ENCODE measurements around the gene SIX3.

Gene SIX3

DNA sequence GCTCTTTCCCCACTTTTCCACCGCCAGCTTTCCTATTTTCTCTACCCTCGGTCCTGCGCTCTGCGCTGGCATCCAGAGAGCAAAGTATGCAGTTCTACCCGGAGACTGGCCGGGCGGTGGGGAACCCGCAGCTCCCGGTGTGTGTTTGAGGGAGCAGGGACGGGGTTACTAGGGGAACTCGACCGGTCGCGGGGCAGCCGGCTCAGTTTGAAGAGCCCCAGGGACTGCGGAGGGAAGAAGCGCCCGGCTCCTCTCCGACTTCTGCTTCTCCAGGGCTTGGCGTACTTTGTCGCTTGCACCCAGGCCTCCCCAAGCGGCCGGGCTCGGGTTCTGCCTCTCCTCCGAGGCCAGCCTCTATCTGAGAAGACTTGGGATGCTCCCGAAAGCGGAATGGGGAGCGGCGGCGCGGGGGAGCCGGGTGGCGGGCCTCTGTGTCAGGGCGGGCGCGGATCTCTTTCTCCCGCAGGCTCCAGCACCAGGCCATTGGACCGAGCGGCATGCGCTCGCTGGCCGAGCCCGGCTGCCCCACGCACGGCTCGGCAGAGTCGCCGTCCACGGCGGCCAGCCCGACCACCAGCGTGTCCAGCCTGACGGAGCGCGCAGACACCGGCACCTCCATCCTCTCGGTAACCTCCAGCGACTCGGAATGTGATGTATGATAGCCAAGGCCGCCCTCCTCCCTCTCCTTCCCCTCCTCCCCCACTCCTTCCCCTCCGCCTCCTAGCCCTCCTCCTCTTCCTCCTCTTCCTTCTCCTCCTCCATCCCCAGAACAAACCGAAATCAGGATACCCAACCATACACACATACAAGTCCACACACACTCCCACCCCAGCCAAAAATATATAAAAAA, 2.8 kb downstream of the SIX3 start:
- peak in 2 of 4 experiments; percentile 13 to 49 for DNase-seq

DNA sequence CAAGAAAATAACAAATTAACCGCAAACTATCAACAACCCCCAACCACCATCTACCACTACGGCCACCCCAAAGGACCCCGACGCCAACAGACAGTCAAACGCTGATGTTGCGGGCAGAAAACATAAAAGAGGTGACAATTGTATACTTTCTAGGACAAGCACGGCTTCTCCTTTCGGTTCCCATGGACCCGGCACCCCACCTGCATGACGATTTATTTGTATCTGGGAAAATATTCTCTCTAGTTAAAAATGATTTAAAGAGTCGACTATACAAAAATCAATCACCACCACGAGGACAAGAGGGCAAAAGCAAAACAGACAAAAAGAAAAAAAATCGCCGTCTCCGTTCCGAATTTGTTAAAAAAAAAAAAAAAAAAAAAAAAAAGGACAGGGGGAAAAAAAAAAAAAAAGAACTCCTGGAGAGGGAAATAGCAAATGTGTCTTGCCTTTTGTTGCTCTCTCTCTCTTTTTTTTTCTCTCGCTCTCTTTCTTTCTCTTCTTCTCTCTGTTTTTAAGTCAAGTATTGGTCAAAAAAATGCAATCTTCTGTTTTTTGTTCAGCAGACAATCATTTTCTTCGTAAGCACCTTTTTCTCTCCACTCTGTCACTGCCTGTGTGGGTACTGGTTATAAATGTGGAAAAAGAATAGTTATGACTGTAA, 3.6 kb downstream of the SIX3 start:
- DNase-seq, result no peak

DNA sequence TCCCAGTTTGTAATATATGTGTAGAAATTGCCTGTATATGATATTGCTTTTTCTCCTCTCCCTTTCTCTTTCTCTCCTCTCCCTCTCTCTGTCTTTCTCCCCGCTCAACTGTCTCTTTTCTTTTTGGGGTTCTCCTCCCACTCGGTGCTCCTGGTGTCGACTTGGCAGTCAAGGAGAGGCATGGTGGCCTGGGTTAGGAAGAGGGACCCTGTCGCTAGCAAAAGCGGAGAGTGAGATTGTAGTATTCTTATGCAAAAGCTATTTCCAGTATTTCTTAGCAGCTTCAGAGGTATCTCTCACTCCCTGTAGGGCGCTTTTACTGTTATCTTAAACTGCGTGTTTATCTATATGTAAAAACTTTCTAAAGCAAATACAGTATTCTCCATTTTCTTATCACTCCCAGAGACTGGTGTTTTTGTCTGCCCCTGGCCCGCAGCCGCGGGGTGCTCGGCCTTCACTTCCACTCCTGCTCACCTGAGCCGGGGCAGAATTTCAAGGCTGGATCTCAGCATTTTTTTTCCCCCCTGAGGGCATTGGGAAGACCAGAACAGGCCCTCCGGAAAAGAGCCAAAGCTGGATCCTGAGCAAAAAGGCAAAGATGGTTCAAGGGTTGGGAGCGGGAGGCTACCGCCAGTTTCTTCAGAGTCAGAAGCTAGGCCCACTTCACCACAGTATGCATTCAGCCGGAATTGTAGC, 4.3 kb downstream of the SIX3 start:
- no peak for DNase-seq

DNA sequence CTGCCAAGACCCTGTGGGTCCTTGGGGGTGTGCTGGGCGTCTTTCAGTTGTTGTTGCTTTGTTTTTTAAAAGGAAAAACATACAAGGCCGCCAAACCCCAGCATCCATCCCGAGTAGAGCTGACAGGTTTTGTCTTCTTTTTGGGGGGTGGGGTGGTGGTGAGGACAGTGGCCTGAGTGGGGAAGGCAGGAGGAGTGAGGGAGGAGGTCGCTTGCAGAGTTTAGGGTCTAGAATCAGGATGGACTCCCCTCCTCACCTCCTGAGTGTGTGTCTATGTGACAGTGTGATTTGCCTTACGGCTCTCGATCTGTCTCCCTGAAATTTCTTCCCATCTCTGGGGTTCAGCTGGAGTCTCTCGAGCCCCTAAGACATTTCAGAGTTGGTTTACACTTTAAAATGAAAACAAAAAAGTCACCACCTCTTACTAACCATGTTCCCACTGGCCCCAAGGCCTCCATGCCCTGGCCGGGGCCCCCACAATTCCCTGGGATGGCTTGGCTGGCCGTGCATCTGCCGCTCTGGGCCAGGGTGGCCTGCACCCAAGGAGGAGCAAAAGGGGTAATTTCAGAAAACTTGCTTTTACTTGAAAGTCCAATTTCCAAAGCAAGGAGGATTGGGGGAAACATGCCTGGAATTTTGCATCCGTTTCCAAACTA, 5.0 kb downstream of the SIX3 start:
- no peak for DNase-seq

DNA sequence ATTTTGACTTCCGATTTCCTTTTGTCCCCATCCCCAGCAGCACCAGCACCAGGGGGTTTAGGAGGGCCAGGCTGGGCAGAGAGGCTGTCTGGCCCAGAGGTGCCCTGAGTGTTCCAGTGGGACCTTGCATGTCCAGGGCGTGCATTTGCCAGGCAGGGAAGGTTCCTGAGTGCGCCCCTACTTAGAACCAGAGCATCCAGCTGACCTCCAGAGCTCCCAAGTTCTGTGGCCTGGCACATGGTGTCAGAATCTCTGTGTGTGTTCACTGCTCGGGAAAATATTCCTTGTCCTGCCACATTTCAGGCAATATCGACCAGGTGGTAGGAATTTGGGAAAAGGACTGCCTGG, 5.5 kb downstream of the SIX3 start:
- DNase-seq, result no peak

DNA sequence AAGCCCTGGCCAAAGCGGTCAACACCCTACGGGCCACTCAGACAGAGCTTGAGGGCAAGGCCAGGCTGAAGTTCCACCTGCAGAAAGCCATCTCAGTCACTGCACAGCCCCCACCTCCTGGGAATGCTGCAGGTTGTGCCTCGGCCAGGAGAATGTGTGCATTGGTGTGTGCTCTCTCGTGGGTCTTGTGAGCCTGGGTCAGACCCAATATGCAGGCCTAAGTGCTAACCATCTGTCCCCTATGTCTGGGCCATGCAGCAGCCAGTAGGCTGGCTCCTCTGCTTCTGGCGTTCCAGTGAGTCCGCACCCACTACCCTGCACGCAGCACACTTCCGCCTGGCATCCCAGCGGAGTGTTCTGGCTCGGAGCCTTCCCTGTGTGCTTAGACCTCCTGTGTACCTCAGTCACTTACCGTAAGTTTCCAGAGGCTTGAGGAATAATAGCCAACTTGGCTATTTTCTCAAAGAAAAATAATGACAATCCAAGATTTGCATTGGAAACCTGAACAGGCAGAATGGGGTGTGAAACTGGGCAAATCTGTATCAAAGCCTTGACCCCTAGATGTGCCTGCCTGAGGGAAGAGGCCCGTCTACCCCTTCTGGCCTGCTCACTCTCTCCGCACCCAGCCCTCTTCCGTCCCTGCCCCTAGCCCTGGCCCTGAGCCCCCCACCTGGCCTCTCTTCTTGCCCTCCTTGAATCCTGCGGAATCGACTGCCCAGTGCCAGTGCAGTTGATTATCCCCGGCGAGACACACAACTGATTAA, 7.2 kb downstream of the SIX3 start:
- no peak for DNase-seq

DNA sequence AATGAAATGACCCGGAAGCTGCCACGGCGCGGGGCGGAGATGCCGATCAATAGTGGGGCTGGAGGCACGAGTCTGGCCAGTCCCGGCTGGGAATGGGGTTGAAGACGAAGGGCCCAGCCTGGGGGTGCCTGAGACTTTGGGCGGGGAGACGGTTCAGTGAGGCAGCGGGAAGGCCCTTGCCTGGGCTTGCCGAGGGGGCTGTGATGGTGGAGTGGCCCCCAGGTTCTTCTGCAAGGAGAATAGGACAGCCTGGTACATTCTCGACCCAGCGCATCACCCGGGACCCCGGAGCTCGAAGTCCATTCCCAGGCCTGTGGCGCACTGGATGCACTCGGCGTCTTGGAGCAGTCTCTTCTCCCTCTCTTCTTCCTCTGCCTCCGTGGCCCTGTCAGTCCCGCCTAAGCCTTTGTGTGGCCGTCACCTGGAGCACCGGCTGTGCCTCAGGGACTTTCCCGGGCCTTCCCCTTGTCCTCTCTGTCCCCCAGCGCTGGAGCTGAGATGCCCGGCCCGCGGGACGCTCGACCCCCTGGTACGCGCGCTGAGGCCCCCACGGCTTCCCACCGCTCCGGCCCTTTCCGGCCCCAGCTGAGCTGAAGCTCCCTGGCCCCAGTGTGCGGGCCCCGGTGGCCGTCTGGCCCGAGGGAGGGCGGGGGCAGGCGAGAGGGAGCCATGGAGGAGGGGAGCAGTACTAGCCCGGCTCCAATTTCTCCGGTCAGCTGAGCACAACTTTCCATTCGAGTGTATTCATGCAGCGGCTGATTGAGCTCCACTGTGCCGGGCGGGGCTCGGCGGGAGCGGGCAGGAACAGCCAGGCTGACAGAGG, 8.0 kb downstream of the SIX3 start:
- DNase-seq, result no peak

DNA sequence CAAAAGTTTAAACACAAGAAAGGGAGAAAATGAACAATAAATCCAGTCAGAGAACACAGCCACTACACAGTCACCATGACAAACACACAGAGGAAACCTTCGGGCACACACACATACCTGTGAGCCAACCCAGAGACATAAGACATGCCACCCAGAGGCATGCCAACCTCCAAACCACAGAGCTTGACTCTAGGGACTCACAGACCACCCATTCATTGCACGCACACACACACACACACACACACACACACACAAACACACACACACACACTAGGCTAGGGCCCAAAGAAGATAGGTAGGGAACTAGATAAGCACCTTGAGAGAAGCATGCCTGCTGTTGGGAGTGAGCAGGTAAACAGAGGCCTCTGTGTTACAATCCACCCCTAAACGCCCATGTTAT, 9.1 kb downstream of the SIX3 start:
- DNase-seq, result no peak

DNA sequence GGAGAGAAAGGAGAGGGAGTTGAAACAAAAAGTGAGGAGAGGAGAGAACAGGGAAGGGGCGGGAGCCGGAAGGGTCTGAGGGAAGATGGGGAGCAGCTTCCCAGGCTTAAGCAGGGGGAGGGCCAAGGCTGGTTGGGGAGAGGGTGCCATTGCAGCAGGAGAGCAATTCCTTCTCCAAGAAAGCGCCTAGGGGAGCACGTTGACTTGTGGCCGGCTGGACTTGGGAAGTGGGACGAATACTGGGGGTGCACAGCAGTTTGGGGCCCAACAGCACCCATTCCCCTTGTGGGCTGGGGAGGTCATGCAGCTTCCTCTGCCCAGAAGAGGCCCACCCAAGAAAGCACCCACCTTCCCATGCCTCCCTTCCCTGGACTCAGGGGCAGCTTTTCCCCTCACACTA, 9.6 kb downstream of the SIX3 start:
- no peak for DNase-seq

DNA sequence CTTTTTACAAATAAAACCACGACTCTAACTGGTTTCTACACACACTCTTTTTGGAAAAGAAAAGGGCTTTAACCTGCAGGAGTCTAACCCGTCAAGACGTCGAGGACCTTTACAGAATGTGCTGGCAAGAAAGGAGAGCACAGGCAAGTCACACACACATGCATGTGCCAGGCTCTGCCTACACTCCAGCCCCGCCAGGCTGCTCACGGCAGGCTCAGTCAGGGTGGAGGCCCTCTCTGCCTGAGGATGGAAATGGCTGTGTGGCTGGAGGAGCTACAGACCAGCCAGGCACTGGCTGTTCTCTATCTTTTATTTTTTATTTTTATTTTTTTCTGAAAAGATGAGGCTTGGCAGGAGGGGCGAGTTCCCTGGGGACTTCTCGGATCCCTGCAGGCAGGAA, 10.2 kb downstream of the SIX3 start:
- no peak for DNase-seq

DNA sequence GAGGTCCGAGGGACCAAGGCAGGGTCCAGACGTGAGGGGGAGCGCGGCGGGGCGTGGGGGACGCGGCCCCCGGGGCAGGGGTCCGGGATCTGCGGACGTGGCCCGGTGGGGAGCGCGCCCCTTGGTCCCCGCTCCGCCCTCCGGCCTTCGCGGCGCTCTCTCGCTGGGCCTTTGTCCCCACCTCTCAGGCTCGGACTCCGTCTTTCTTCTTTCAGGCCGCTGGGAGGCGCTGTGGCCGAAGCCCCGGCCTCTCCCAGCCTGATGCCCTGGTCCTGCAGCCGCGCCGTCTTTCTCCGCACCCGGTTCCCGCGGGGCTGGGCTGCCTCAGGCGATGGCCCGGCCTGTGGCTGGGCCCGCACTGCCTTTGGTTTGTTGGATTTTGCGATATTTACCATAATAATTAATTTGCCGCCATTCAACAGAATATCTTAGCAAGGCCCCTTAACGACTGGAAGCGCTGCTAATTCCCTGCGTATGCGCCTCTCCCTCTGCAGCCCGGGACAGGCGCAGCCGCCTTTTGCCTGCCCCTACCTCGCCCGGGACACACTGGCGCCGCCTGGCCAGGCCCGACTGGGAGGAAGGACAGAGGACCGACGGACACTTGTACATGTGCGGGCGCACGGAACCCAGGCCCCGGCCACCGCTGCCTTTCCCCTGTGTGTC, 10.8 kb downstream of the SIX3 start:
- peak; percentile 56 to 84 (median 71) for DNase-seq

DNA sequence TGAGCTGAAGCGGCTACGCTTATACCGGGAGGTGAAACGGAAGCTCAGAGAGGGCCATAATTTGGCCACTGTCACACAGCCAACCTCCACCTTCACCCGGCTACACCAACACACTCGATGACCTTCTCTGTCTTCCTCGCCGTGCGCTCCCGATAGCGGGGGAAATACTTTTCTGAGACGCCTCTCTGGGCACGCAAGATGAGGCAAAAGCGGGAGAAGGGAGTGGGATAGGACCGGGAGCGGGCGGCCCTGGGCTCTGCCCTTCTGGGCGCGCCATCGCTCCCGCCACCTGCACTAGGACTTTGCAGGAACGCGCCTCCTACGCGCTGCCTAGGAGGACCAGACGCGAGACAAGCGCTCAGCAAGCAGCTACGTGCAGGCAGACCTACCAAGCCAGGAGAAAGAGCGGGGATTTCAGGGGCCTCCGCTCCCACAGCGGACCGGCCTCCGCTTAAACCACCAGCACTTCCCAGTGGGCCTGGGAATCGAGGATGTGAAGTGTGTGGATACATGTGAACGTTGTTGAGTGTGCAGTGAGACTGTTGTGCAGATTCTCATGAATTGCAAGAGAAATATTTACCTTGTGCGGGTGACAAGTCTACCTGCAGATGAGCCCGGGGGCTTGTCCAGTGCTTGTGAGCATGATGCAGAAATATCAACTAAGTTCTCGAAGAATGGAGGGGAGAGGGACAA, 11.4 kb downstream of the SIX3 start:
- no peak for DNase-seq

DNA sequence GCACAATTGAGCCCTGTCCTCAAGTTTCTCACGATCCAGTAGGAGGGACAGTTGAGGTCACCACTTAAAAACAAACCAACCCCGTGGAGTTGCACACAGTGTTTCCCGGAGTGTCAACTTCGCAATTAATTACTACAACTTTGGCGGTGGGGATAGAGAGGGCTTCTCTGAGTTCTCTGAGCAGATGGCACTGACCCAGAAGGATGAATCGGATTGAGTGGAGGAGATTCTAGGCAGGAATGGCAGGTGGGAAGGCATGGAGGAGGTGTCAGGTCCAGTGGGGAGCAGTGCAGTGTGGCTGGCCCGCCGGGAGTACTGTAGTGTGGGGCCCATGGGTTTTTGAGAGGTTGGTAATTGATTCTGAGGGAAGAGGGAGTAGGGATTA, 12.0 kb downstream of the SIX3 start:
- DNase-seq, result no peak

DNA sequence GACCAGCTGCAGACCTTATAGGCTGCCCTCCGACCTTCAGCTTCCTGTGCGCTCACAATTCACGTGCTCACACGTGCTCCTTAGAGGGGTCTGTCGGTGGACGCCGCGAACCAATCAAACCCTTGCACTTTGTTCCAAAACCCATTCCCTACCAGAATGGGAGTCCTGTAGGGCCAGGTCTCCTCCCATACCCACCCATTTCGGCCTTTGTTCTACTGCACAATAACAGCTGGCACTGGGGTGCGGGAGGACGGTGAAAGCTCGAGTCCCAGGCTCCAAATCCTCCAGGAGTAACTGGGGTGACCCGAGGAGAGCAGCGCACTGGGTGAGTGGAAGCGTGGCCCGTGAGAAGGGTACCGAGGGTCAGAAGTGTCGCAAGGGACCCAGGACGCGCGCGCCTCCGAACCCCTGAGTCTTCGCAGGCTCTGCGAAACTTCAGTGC, 13.0 kb downstream of the SIX3 start:
- no peak for DNase-seq

DNA sequence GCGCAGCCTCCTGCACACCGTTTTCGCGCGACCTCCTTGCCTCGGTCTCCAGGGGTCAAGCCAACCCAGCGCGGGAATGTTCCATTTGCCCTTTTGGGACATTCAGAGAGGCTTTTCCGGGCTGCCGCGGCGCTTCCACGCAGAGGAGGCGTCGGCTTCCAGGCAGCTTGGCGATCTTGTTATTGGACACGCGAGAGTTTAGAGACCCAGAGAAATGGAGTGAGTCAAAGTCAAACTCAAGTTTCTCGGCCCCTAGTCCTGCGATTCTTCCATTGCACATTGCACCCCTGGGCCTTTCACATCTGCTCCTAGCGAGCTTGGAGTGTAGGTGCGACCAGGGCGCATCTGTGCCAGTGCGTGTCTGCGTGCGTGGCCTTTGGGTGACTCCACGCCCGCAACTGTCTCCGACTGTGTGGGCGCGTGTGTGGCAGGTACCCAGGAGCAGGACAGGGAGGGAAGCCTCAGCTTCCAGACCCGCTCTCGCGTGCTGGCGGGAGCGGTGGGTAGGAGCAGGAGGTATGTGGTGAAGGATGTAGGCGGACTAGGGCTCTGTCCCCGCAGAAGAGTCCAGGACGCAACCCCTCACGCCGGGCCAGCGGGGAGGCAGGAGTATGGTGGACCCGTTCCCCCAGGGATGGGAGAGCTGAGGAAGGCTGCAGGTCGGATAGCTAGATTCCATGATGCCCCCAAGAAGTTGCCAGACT, 13.5 kb downstream of the SIX3 start:
- DNase-seq, result no peak

DNA sequence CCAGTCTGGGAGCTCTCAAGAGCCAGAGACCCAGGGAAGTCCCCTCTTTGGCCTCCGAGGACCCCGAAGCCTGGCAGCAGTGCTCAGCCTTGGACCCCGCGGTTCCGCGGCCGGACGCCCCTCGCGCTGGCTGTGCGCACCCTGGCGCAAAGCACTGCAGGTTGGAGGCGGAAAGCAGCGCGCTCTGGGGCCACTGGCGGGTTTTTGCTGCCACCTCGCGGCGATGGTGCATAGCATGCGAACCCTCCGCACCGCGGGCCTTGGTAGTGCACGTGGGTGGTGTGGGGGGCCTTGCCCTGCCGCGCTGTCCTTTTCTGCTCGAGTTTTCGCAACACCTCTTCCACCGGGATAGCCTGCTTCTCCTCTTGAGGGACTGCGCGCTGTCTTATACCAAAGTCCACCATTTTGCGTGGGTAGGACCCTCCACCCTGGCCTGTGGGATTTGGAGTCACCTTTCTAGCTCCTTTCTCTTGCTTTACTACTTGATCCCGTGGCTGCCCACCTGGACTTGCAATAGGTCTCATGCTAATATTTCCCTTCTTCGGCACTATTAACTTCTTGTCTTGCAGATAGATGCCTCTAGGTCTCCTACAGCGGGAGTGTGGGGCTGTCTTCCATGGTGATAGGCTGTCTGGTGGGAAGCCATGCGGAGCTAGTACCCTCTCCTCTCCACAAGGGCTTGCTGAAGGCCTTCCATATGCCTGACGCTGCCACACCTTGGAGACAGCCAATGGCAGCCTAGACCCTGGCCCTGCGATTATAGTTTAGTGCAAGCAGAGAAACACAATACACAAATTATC, 14.3 kb downstream of the SIX3 start:
- peak; percentile 70 to 90 (median 84) for DNase-seq

DNA sequence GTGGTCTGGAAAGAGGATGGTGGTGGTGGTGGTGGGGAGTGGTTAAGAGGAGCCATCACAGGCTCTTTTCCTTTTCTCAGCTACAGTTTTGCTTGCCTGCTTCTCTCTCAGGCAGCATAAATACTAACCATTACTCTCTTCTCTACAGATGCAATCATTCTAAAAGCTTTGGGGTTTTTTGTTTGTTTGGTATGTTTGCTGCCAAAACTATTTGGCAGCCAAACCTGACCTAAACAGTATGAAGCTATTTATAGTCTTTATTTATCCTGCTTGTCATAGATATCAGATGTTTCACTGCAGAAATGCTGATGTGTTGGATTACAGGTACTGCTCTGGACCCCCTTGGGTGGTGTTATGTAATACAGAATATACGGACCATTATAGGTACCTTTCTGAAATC, 15.3 kb downstream of the SIX3 start:
- no peak for DNase-seq

DNA sequence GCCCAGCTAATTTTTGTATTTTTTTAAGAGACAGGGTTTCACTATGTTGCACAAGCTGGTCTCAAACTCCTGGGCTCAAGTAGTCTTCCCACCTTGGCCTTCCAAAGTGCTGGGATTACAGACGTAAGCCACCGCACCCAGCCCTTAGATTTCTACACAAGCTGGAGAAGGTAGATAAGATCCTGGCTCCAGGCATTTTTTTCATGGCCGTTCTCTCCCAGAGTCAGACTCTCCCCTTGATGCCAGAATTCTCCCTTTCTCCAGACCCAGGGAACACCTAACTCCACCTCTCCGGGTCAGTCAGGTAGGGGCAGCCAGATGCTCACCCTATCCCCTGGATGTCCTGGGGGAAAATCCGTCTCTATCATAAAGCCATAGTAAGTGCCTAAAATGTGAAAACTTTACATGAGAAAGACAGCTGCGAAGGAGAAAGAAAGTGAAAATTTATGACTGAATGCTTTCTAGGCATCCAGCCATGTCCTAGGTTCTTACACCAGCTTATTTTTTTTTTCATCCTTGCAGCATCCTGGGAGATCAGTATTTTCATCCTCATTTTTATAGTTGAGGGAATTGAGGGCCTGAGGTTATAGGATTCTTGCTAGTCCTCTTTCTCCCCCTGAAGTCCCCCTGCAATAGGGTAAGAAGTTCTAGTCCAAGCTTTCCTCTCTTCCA, 16.3 kb downstream of the SIX3 start:
- DNase-seq, result no peak
